H9 (cell line): ENCODE results near the gene NCBP3. TPM values are rescaled to one million over a fixed set of nuclear protein-coding genes. Genes with fewer than 3 reads are reported as not detected.

ENCODE experiments used
- DNase-seq: peaks from one replicate; pipeline ENCODE4 v3.0.0-alpha.2; 2017
- H2AFZ ChIP-seq: one replicate; pipeline ENCODE4 v1.6.1; 2013; ENCODE audit warnings: mild to moderate bottlenecking, low read length, control low read depth, moderate library complexity
- H2AK5ac ChIP-seq: 2 replicates; pipeline ENCODE4 v1.6.1; 2013; ENCODE audit warnings: low read length, control low read depth, mixed read lengths; ENCODE audit not compliant: insufficient read length
- H2BK120ac ChIP-seq: one replicate; pipeline ENCODE4 v1.6.1; 2013; ENCODE audit warnings: low read depth, mild to moderate bottlenecking, low read length, control low read depth, inconsistent platforms; ENCODE audit not compliant: poor library complexity, severe bottlenecking
- H2BK12ac ChIP-seq: 2 replicates; pipeline ENCODE4 v1.6.1; 2013; ENCODE audit warnings: low read length, control low read depth, mixed read lengths, low read depth; ENCODE audit not compliant: insufficient read length
- H2BK15ac ChIP-seq: 2 replicates; pipeline ENCODE4 v1.6.1; 2013; ENCODE audit warnings: low read depth, low read length, control low read depth
- H2BK20ac ChIP-seq: one replicate; pipeline ENCODE4 v1.6.1; 2013; ENCODE audit warnings: low read depth, mild to moderate bottlenecking, low read length, control low read depth, inconsistent platforms; ENCODE audit not compliant: poor library complexity, severe bottlenecking
- H2BK5ac ChIP-seq: 2 replicates; pipeline ENCODE4 v1.6.1; 2013; ENCODE audit warnings: low read length, control low read depth, mixed read lengths; ENCODE audit not compliant: insufficient read length
- H3K14ac ChIP-seq: 2 replicates; pipeline ENCODE4 v1.6.1; 2013; ENCODE audit warnings: low read length, control low read depth; ENCODE audit not compliant: insufficient read depth
- H3K18ac ChIP-seq: 2 replicates; pipeline ENCODE4 v1.6.1; 2013; ENCODE audit warnings: low read depth, mild to moderate bottlenecking, mixed read lengths, low read length, control low read depth; ENCODE audit not compliant: insufficient read length
- H3K23ac ChIP-seq: 2 replicates; pipeline ENCODE4 v1.6.1; 2013; ENCODE audit warnings: low read length, control low read depth, mixed read lengths, low read depth; ENCODE audit not compliant: insufficient read length
- H3K23me2 ChIP-seq: 2 replicates; pipeline ENCODE4 v1.6.1; 2013; ENCODE audit warnings: low read depth, mild to moderate bottlenecking, mixed read lengths, low read length, control low read depth; ENCODE audit not compliant: insufficient read length, poor library complexity, severe bottlenecking
- H3K27ac ChIP-seq: 2 replicates; pipeline ENCODE4 v1.5.1; 2013; ENCODE audit warnings: low read length, control low read depth, mixed read lengths, low read depth; ENCODE audit not compliant: insufficient read length
- H3K27me3 ChIP-seq: 2 replicates; pipeline ENCODE4 v1.6.1; 2013; ENCODE audit warnings: low read length, control low read depth, inconsistent platforms; ENCODE audit not compliant: insufficient read depth
- H3K4ac ChIP-seq: 2 replicates; pipeline ENCODE4 v1.6.1; 2013; ENCODE audit warnings: low read depth, mild to moderate bottlenecking, control low read depth, inconsistent platforms, low read length, moderate library complexity
- H3K4me1 ChIP-seq: 2 replicates; pipeline ENCODE4 v1.6.1; 2013; ENCODE audit warnings: low read length, control low read depth, inconsistent platforms; ENCODE audit not compliant: insufficient read depth
- H3K4me2 ChIP-seq: 2 replicates; pipeline ENCODE4 v1.6.1; 2013; ENCODE audit warnings: low read length, control low read depth, mixed read lengths; ENCODE audit not compliant: insufficient read length, insufficient read depth
- H3K56ac ChIP-seq: 2 replicates; pipeline ENCODE4 v1.6.1; 2013; ENCODE audit warnings: low read depth, mild to moderate bottlenecking, mixed read lengths, low read length, control low read depth; ENCODE audit not compliant: insufficient read length
- H3K79me1 ChIP-seq: 2 replicates; pipeline ENCODE4 v1.6.1; 2013; ENCODE audit warnings: low read depth, mild to moderate bottlenecking, moderate library complexity, low read length, control low read depth, inconsistent platforms; ENCODE audit not compliant: insufficient read depth, poor library complexity, severe bottlenecking
- H3K79me2 ChIP-seq: 2 replicates; pipeline ENCODE4 v1.6.1; 2013; ENCODE audit warnings: low read length, control low read depth, inconsistent platforms; ENCODE audit not compliant: insufficient read depth
- H3K9ac ChIP-seq: 2 replicates; pipeline ENCODE4 v1.6.1; 2013; ENCODE audit warnings: low read length, control low read depth, mixed read lengths; ENCODE audit not compliant: insufficient read length; ENCODE audit errors: extremely low read depth
- H3K9me3 ChIP-seq: one replicate; pipeline ENCODE4 v1.6.1; 2013; ENCODE audit warnings: low read depth, low read length, inconsistent platforms; ENCODE audit not compliant: control insufficient read depth
- H3T11ph ChIP-seq: one replicate; pipeline ENCODE4 v1.6.1; 2013; ENCODE audit warnings: mild to moderate bottlenecking, low read length, control low read depth, inconsistent platforms
- H4K20me1 ChIP-seq: one replicate; pipeline ENCODE4 v1.6.1; 2013; ENCODE audit not compliant: control insufficient read depth, insufficient read length, insufficient read depth
- H4K5ac ChIP-seq: 2 replicates; pipeline ENCODE4 v1.6.1; 2013; ENCODE audit warnings: low read depth, mild to moderate bottlenecking, mixed read lengths, low read length, control low read depth; ENCODE audit not compliant: insufficient read length
- H4K8ac ChIP-seq: replicated peaks from 2 replicates; pipeline ENCODE4 v1.6.1; 2013; ENCODE audit warnings: low read length, control low read depth, mixed read lengths, low read depth; ENCODE audit not compliant: insufficient read length
- H4K91ac ChIP-seq: 2 replicates; pipeline ENCODE4 v1.6.1; 2013; ENCODE audit warnings: low read depth, mild to moderate bottlenecking, moderate library complexity, mixed read lengths, low read length, control low read depth; ENCODE audit not compliant: insufficient read length
- H3K27ac Mint-ChIP-seq, 3 experiments: 2 replicates in 2 of 3; 3 replicates in 1 of 3; pipeline ENCODE4 v1.8.0; 2020 to 2021; ENCODE audit warnings: mixed read lengths in 3 of 3, mild to moderate bottlenecking in 1 of 3, moderate library complexity in 1 of 3
- H3K27me3 Mint-ChIP-seq: 2 replicates; pipeline ENCODE4 v1.8.0; 2021; ENCODE audit warnings: low read depth, mild to moderate bottlenecking, moderate library complexity, mixed read lengths
- H3K36me3 Mint-ChIP-seq, 3 experiments: 2 replicates in 2 of 3; 3 replicates in 1 of 3; pipeline ENCODE4 v1.8.0; 2020 to 2021; ENCODE audit warnings: low read depth in 3 of 3, mixed read lengths in 3 of 3; ENCODE audit not compliant: insufficient read depth in 1 of 3
- H3K4me1 Mint-ChIP-seq, 2 experiments: 2 replicates each; pipeline ENCODE4 v1.8.0; 2020; ENCODE audit warnings: mixed read lengths in 2 of 2
- H3K4me3 Mint-ChIP-seq, 2 experiments: 2 replicates in 1 of 2; 3 replicates in 1 of 2; pipeline ENCODE4 v1.8.0; 2020 to 2021; ENCODE audit warnings: mild to moderate bottlenecking in 2 of 2, mixed read lengths in 2 of 2, moderate library complexity in 1 of 2
- H3K9me3 Mint-ChIP-seq, 2 experiments: 2 replicates in 1 of 2; 3 replicates in 1 of 2; pipeline ENCODE4 v1.8.0; 2020; ENCODE audit warnings: mild to moderate bottlenecking in 2 of 2, mixed read lengths in 2 of 2, moderate library complexity in 1 of 2
- WGBS: extraction: QIAGEN DNeasy Blood & Tissue Kit; methylation state at CpG from one replicate; pipeline ENCODE4 v1.1.7; 2013; ENCODE audit warnings: missing lambda C conversion rate, low lambda C conversion rate, mixed read lengths; ENCODE audit not compliant: insufficient read length; ENCODE audit errors: extremely low coverage; 5-methylcytosine and 5-hydroxymethylcytosine counted together
- total RNA-seq: library from RNA; stranded (reverse); gene quantifications from 2 replicates; pipeline ENCODE4 v1.2.1, GENCODE V29; 2021
- TF ChIP-seq, protein P1 (sequence below): fragments of 200-600 bp; sonication (generic); conservative IDR thresholded peaks from 3 replicates; pipeline ENCODE4 v1.8.0; 2021; ENCODE audit warnings: antibody characterized with exemption, mild to moderate bottlenecking

Gene NCBP3
- total RNA-seq, 1 experiment from 2014 or later = 45.7 TPM

GRCh38 chr17:3828852-3829232 is 17.2 kb downstream of the NCBP3 start:
- WGBS = no CpG with 5 or more reads among the region's 7 CpGs
- H3K4me1 Mint-ChIP-seq = no peaks in the 10 kb centered on the region

More at GRCh38 chr17:3828852-3829232, 17.2 kb downstream of the NCBP3 start:
- H2BK20ac ChIP-seq = no peak overlapping the region
- Mint-ChIP-seq H3K27me3 (no peaks in the 10 kb centered on the region; the same call in 1 of the 2 replicates), H3K36me3 (peaks cover 32 to 70% (median 65%) of the 10 kb centered on the region in 3 experiments; a peak in 6 of 7 replicates), H3K27ac (no peak overlapping the region), H3K9me3 (no peaks in the 10 kb centered on the region; a peak in 1 of 5 replicates), H3K4me3 (no peak overlapping the region)
- H2AK5ac ChIP-seq = no peak overlapping the region
- no peaks in the 10 kb centered on the region for H3K9me3 ChIP-seq
- no peaks in the 10 kb centered on the region for H3K79me2 ChIP-seq
- H4K20me1 ChIP-seq = no peaks in the 10 kb centered on the region
- no peaks in the 10 kb centered on the region for H3K27me3 ChIP-seq
- H3K23me2 ChIP-seq = no peaks in the 10 kb centered on the region
- no peak overlapping the region for H4K8ac ChIP-seq
- no peak for DNase-seq
- H3K4ac ChIP-seq = no peak overlapping the region
- no peak overlapping the region for H3K18ac ChIP-seq
- H3K14ac ChIP-seq = no peak overlapping the region
- H2BK120ac ChIP-seq = no peak overlapping the region
- H3K4me2 ChIP-seq = no peak overlapping the region
- no peaks in the 10 kb centered on the region for H3K4me1 ChIP-seq
- no peak overlapping the region for H3T11ph ChIP-seq
- H2BK12ac ChIP-seq = no peak overlapping the region
- no peak overlapping the region for H2BK15ac ChIP-seq
- H4K91ac ChIP-seq = no peak overlapping the region
- H3K23ac ChIP-seq = no peak overlapping the region
- no peaks in the 10 kb centered on the region for H3K79me1 ChIP-seq
- no peak overlapping the region for H3K56ac ChIP-seq
- no peak overlapping the region for H3K27ac ChIP-seq
- no peak overlapping the region for H2AFZ ChIP-seq
- H2BK5ac ChIP-seq = no peak overlapping the region
- H4K5ac ChIP-seq = no peak overlapping the region
- no peak overlapping the region for H3K9ac ChIP-seq
- TF ChIP-seq, protein P1, sequence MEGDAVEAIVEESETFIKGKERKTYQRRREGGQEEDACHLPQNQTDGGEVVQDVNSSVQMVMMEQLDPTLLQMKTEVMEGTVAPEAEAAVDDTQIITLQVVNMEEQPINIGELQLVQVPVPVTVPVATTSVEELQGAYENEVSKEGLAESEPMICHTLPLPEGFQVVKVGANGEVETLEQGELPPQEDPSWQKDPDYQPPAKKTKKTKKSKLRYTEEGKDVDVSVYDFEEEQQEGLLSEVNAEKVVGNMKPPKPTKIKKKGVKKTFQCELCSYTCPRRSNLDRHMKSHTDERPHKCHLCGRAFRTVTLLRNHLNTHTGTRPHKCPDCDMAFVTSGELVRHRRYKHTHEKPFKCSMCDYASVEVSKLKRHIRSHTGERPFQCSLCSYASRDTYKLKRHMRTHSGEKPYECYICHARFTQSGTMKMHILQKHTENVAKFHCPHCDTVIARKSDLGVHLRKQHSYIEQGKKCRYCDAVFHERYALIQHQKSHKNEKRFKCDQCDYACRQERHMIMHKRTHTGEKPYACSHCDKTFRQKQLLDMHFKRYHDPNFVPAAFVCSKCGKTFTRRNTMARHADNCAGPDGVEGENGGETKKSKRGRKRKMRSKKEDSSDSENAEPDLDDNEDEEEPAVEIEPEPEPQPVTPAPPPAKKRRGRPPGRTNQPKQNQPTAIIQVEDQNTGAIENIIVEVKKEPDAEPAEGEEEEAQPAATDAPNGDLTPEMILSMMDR = no peak
